Natural killer cell (primary cell): ENCODE data around the gene FBXW5. TPM values are rescaled to one million over a fixed set of nuclear protein-coding genes. Genes with fewer than 3 reads are reported as not detected.

Experiments used
- ATAC-seq, 3 donors: fragments of 150-1000 bp in 2 of 3; fragments of 200-7000 bp in 1 of 3; cut with Tn5 transposase; 1 replicate in 1 of 3; 2 replicates in 2 of 3; pipeline ENCODE4 v1.10.0; 2021; ENCODE audit warnings: mild to moderate bottlenecking in 2 of 3, moderate library complexity in 2 of 3
- DNase-seq, 2 donors: peaks; one replicate each; pipeline versions ENCODE4 v3.0.0 to v3.0.0-alpha.2; 2013 to 2021; ENCODE audit warnings: mixed read lengths in 1 of 2
- H3K27ac ChIP-seq: one replicate; pipeline ENCODE4 v1.5.1; 2013; ENCODE audit warnings: mild to moderate bottlenecking, low read length
- H3K27me3 ChIP-seq: one replicate; pipeline ENCODE4 v1.6.1; 2013; ENCODE audit warnings: low read length; ENCODE audit not compliant: control insufficient read depth, insufficient read depth
- H3K36me3 ChIP-seq: one replicate; pipeline ENCODE4 v1.6.1; 2013; ENCODE audit warnings: low read length; ENCODE audit not compliant: control insufficient read depth, insufficient read depth
- H3K4me1 ChIP-seq: one replicate; pipeline ENCODE4 v1.6.1; 2013; ENCODE audit warnings: low read length; ENCODE audit not compliant: control insufficient read depth, insufficient read depth
- H3K4me3 ChIP-seq: one replicate; pipeline ENCODE4 v1.5.1; 2013; ENCODE audit warnings: low read length
- H3K9me3 ChIP-seq: one replicate; pipeline ENCODE4 v1.6.1; 2013; ENCODE audit warnings: low read length; ENCODE audit not compliant: control insufficient read depth, insufficient read depth
- H3K27ac Mint-ChIP-seq, 2 donors: one replicate each; pipeline ENCODE4 v1.8.0; 2022; ENCODE audit warnings: mild to moderate bottlenecking in 2 of 2, mixed read lengths in 2 of 2, moderate library complexity in 1 of 2
- H3K27me3 Mint-ChIP-seq, 2 donors: one replicate each; pipeline ENCODE4 v1.8.0; 2022; ENCODE audit warnings: low read depth in 2 of 2, mixed read lengths in 2 of 2
- H3K36me3 Mint-ChIP-seq: one replicate; pipeline ENCODE4 v1.8.0; 2022; ENCODE audit warnings: mixed read lengths
- H3K4me1 Mint-ChIP-seq, 2 donors: one replicate each; pipeline ENCODE4 v1.8.0; 2022; ENCODE audit warnings: mixed read lengths in 2 of 2
- H3K4me3 Mint-ChIP-seq: one replicate; pipeline ENCODE4 v1.8.0; 2022; ENCODE audit warnings: mild to moderate bottlenecking, moderate library complexity, mixed read lengths
- H3K9me3 Mint-ChIP-seq, 2 donors: one replicate each; pipeline ENCODE4 v1.8.0; 2022; ENCODE audit warnings: mixed read lengths in 2 of 2
- CTCF ChIP-seq: fragments of 200-600 bp; IDR thresholded peaks from one replicate; pipeline ENCODE4 v1.8.0; 2022; ENCODE audit warnings: antibody characterized with exemption
- WGBS: methylation state at CpG from one replicate; pipeline ENCODE4 v1.1.7; 2013; ENCODE audit warnings: missing lambda C conversion rate; ENCODE audit not compliant: insufficient coverage; 5-methylcytosine and 5-hydroxymethylcytosine counted together
- intact Hi-C: fragments of 100-400 bp; cut with micrococcal nuclease; formaldehyde crosslinking; loops from one replicate; pipeline ENCODE4 v1.14.2; 2022
- total RNA-seq, 4 donors: library from RNA; stranded (reverse); fragments of 120-200 nt in 1 of 4; gene quantifications; one replicate each; pipeline versions ENCODE4 v1.2.3 to v1.2.4, GENCODE V29; 2013 to 2022

The FBXW5 gene
- total RNA-seq, 3 donors from 2014 or later (not counting 1 experiment from before 2014, with no cell fraction given), result 117 to 144 (median 136) TPM

GRCh38 chr9:136916330-136917184 lies 28.0 kb downstream of the FBXW5 start:
- Mint-ChIP-seq H3K4me1 (peaks cover 0 to 6% of the 10 kb centered on the region in 2 donors), H3K27me3 (no peaks in the 10 kb centered on the region), H3K9me3 (no peaks in the 10 kb centered on the region), H3K4me3 (no peak overlapping the region), H3K27ac (no peak overlapping the region), H3K36me3 (peaks cover 7% of the 10 kb centered on the region)
- 95% methylated on average over 32 of the region's 32 CpGs for WGBS
- H3K27me3 ChIP-seq, result no peaks in the 10 kb centered on the region
- DNase-seq (no peak), ATAC-seq (no peak)
- H3K4me3 ChIP-seq, result no peak overlapping the region
- peaks cover 59% of the 10 kb centered on the region for H3K36me3 ChIP-seq
- no peaks in the 10 kb centered on the region for H3K9me3 ChIP-seq
- no peak overlapping the region for H3K27ac ChIP-seq
- no peaks in the 10 kb centered on the region for H3K4me1 ChIP-seq
- TF ChIP-seq CTCF, result no peak
- intact Hi-C loops, result no loop called here

- Mint-ChIP-seq H3K36me3 (peaks cover 7% of the 10 kb centered on the region), H3K4me3 (no peak overlapping the region)
- TF ChIP-seq CTCF, result no peak
These were observed 28.8 kb downstream of the FBXW5 start for GRCh38 chr9:136915632-136916329.

GRCh38 chr9:136913701-136914438 lies 30.7 kb downstream of the FBXW5 start:
- 90% methylated on average over 17 of the region's 17 CpGs for WGBS
- H3K9me3 Mint-ChIP-seq, result no peaks in the 10 kb centered on the region
- no peak for TF ChIP-seq CTCF

More at GRCh38 chr9:136915632-136916329, 28.8 kb downstream of the FBXW5 start:
- no peak overlapping the region for H3K4me3 ChIP-seq
- Mint-ChIP-seq H3K9me3 (no peaks in the 10 kb centered on the region), H3K27ac (no peak overlapping the region), H3K4me1 (peaks cover 0 to 6% of the 10 kb centered on the region in 2 donors), H3K27me3 (no peaks in the 10 kb centered on the region)
- DNase-seq, result no peak
- no peaks in the 10 kb centered on the region for H3K4me1 ChIP-seq
- no peaks in the 10 kb centered on the region for H3K9me3 ChIP-seq
- no peaks in the 10 kb centered on the region for H3K27me3 ChIP-seq
- 92% methylated on average over 21 of the region's 21 CpGs for WGBS
- intact Hi-C loops, result no loop called here
- ATAC-seq, result no peak
- no peak overlapping the region for H3K27ac ChIP-seq
- peaks cover 54% of the 10 kb centered on the region for H3K36me3 ChIP-seq

More at GRCh38 chr9:136913701-136914438, 30.7 kb downstream of the FBXW5 start:
- no peak for DNase-seq
- Histone ChIP-seq H3K4me1 (no peaks in the 10 kb centered on the region), H3K27me3 (no peaks in the 10 kb centered on the region), H3K4me3 (no peak overlapping the region), H3K9me3 (no peaks in the 10 kb centered on the region), H3K27ac (no peak overlapping the region), H3K36me3 (peaks cover 55% of the 10 kb centered on the region)
- peaks cover 0 to 6% of the 10 kb centered on the region in 2 donors for H3K4me1 Mint-ChIP-seq
- no peak overlapping the region for H3K27ac Mint-ChIP-seq
- H3K36me3 Mint-ChIP-seq, result peaks cover 7% of the 10 kb centered on the region
- intact Hi-C loops, result no loop called here
- no peak overlapping the region for H3K4me3 Mint-ChIP-seq
- no peak for ATAC-seq
- no peaks in the 10 kb centered on the region for H3K27me3 Mint-ChIP-seq
